GM12878 (cell line): Measurements from ENCODE around the gene USP35. TPM values are rescaled to one million over a fixed set of nuclear protein-coding genes. Genes with fewer than 3 reads are reported as not detected.

Experiments used
- ATAC-seq: fragments of 200-7000 bp; cut with Tn5 transposase; 3 replicates; pipeline ENCODE4 v1.9.1; 2020; ENCODE audit warnings: mild to moderate bottlenecking, moderate library complexity
- BruUV-seq: library from RNA; stranded (reverse); fragments of 400-500 nt; replicated peaks from 2 replicates; lab custom pipeline; 2021; lab: Mats Ljungman, UMichigan
- CTCF ChIA-PET: fragments of 300-600 bp; sonication (Branson Sonifier 250); formaldehyde crosslinking; extraction: SDS; loops from one replicate; lab custom pipeline; 2021; ENCODE audit warnings: inconsistent platforms; lab: Yijun Ruan, JAX
- POLR2A ChIA-PET: fragments of 350-600 bp; formaldehyde crosslinking; extraction: SDS; loops from one replicate; lab custom pipeline; 2021; ENCODE audit warnings: inconsistent platforms; lab: Charles Lee
- RAD21 ChIA-PET: fragments of 300-600 bp; sonication (Branson Sonifier 250); formaldehyde crosslinking; loops from one replicate; lab custom pipeline; 2023; ENCODE audit warnings: antibody characterized with exemption; ENCODE audit not compliant: unreplicated experiment; lab: Charles Lee
- SMC1A ChIA-PET: fragments of 300-600 bp; sonication (Branson Sonifier 250); formaldehyde crosslinking; loops from one replicate; lab custom pipeline; 2023; ENCODE audit not compliant: unreplicated experiment, uncharacterized antibody; lab: Charles Lee
- DNase-seq: peaks from one replicate; pipeline ENCODE4 v3.0.0-alpha.2; 2011; ENCODE audit warnings: low read depth, low spot score
- FAIRE-seq: peaks from 3 replicates; lab custom pipeline; 2011; peaks lifted over from hg19 to GRCh38; lab: Jason Lieb, UNC
- H2AFZ ChIP-seq: 2 replicates; pipeline ENCODE4 v1.6.0; 2011; ENCODE audit warnings: low read depth, low read length, control low read depth; ENCODE audit not compliant: control insufficient read depth
- H3K27ac ChIP-seq: 2 replicates; pipeline ENCODE4 v1.5.1; 2011; ENCODE audit warnings: control low read depth; ENCODE audit not compliant: control insufficient read depth, insufficient read depth
- H3K27me3 ChIP-seq, 2 experiments: replicated peaks in 1 of 2; 2 replicates each; pipeline versions ENCODE4 v1.6.0 to v1.6.1; 2011; ENCODE audit warnings: low read length in 1 of 2; ENCODE audit not compliant: control insufficient read depth in 2 of 2, insufficient read depth in 2 of 2
- H3K36me3 ChIP-seq, 2 experiments: 2 replicates each; pipeline ENCODE4 v1.5.1; 2011; ENCODE audit warnings: low read length in 1 of 2; ENCODE audit not compliant: control insufficient read depth in 2 of 2, insufficient read depth in 2 of 2
- H3K4me1 ChIP-seq: 2 replicates; pipeline ENCODE4 v1.6.1; 2011; ENCODE audit warnings: mild to moderate bottlenecking, low read length, moderate library complexity, mixed read lengths; ENCODE audit not compliant: control insufficient read depth, insufficient read depth
- H3K4me2 ChIP-seq: 2 replicates; pipeline ENCODE4 v1.6.0; 2011; ENCODE audit warnings: control low read depth; ENCODE audit not compliant: control insufficient read depth, insufficient read depth
- H3K4me3 ChIP-seq: fragments of 200-600 bp; sonication (generic); 2 replicates; pipeline ENCODE4 v1.5.1; 2016
- H3K79me2 ChIP-seq: 2 replicates; pipeline ENCODE4 v1.6.0; 2011; ENCODE audit warnings: low read length; ENCODE audit not compliant: control insufficient read depth, insufficient read depth
- H3K9ac ChIP-seq: 2 replicates; pipeline ENCODE4 v1.8.0; 2011; ENCODE audit warnings: low read length, control low read depth, mixed read lengths; ENCODE audit not compliant: control insufficient read depth, insufficient read depth
- H3K9me3 ChIP-seq: replicated peaks from 3 replicates; pipeline ENCODE4 v1.5.1; 2011; ENCODE audit warnings: mild to moderate bottlenecking, low read length; ENCODE audit not compliant: control insufficient read depth, insufficient read depth
- H4K20me1 ChIP-seq: 2 replicates; pipeline ENCODE4 v1.6.0; 2011; ENCODE audit not compliant: control insufficient read depth, insufficient read depth
- CREB1 ChIP-seq: IDR thresholded peaks from 2 replicates; pipeline ENCODE4 v1.6.1; 2012; ENCODE audit warnings: low read depth, mild to moderate bottlenecking, inconsistent platforms
- DPF2 ChIP-seq: fragments of 450-650 bp; IDR thresholded peaks from 2 replicates; pipeline ENCODE4 v1.6.1; 2017; ENCODE audit warnings: mild to moderate bottlenecking
- HDAC2 ChIP-seq: fragments of 200-600 bp; sonication (generic); IDR thresholded peaks from 2 replicates; pipeline ENCODE4 v1.6.1; 2017
- JUND ChIP-seq: IDR thresholded peaks from 2 replicates; pipeline ENCODE4 v1.6.1; 2012; ENCODE audit warnings: low read depth, mild to moderate bottlenecking, low read length, improper control_type of control experiment, moderate library complexity
- POLR2A ChIP-seq: IDR thresholded peaks from 2 replicates; pipeline ENCODE4 v1.6.1; 2011; ENCODE audit warnings: low read depth, mild to moderate bottlenecking, low read length
- SMARCA5 ChIP-seq: fragments of 450-650 bp; IDR thresholded peaks from 2 replicates; pipeline ENCODE4 v1.6.1; 2017; ENCODE audit warnings: mild to moderate bottlenecking
- WGBS: methylation state at CpG from one replicate; pipeline ENCODE4 v1.1.6; 2016; ENCODE audit warnings: low lambda C conversion rate; ENCODE audit not compliant: insufficient replicate concordance, insufficient coverage; ENCODE audit errors: missing lambda C conversion rate; 5-methylcytosine and 5-hydroxymethylcytosine counted together
- in situ Hi-C: fragments of 300-500 bp; cut with MboI; formaldehyde crosslinking; loops from 9 replicates; pipeline ENCODE4 v1.14.3; 2018; ENCODE audit warnings: mixed read lengths
- intact Hi-C: fragments of 100-400 bp; cut with micrococcal nuclease; formaldehyde crosslinking; loops from one replicate; pipeline ENCODE4 v1.14.2; 2022; ENCODE audit not compliant: unreplicated experiment
- polyA plus RNA-seq, 11 experiments: library from polyadenylated mRNA; depleted of rRNA in 4 of 11; unstranded in 6 of 11; stranded (reverse) in 5 of 11; fragments of >200 nt; fragmentation: Nextera tagmentation in 4 of 11; fragmentation: Illumina TruSeq in 1 of 11; extraction: Ambion mirVana in 4 of 11; extraction: Trizol in 1 of 11; gene quantifications; 1 replicate in 1 of 11; 2 replicates in 10 of 11; pipeline versions ENCODE4 v1.2.1 to v1.2.3, GENCODE V29; 2011 to 2016; ENCODE audit warnings: inconsistent platforms in 2 of 11, missing spikeins in 2 of 11, low read depth in 1 of 11
- total RNA-seq, 4 experiments: library from RNA; depleted of rRNA in 3 of 4; stranded (reverse); fragments of >200 nt in 3 of 4; fragmentation: Illumina TruSeq in 1 of 4; extraction: Trizol in 1 of 4; gene quantifications; 2 replicates each; pipeline versions ENCODE4 v1.2.1 to v1.2.3, GENCODE V29; 2013 to 2021
- TF ChIP-seq, protein P1 (sequence below): fragments of 450-650 bp; formaldehyde crosslinking; IDR thresholded peaks from 2 replicates; pipeline ENCODE4 v1.4.0; 2022; ENCODE audit warnings: mild to moderate bottlenecking, moderate library complexity

Gene USP35
- total and polyA plus RNA-seq, 10 of the 15 experiments (the other 5 are each of a cell fraction or from before 2014, with no cell fraction given) = 0.13 to 6.4 (median 3.1) TPM; not detected in 1

DNA sequence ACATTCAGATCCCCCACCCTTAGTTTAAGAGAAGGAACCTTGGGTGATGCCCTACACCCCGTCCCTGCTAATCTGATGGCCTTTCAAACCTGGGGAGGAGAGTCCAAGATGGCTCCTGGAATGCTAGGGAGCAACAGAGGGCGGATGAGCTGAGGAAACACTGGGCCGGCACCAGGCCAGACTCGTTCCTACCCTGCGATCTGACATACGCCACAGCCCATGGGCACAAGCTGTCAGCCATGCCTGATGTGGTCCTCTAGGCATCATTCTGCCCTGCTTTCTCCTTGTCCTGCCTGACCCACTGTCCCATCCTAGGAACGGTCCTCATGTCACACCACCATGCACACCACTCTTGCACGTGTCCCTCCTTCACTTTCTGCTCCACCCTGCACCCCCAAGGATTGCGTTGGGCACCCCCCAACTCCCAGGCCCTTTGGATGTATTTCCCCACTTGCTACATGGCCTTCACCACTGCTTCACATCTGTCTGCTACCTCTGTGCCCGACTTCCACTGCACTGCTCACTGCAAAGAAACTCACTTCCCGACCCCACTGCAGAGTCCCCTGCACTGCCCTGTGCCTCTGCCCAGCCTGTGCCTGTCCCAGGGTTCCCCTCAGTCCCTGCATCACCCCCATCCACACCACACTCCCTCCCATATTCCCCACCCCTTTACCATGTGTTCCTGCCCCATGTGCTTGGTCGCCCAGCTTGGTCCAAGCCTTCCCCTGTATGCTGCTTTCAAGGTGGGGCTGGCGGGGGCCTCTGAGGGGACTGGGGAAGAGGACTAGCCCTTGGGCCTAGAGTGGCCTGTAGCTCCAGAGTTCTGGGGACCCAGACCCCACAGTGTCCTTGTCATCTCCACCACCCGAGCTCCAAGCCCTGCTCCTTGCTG lies 29.2 kb downstream of the USP35 start:
- no peak overlapping the region for H3K27ac ChIP-seq
- in situ Hi-C loops = no loop called here
- 89% methylated on average over 14 of the region's 14 CpGs for WGBS
- TF ChIP-seq HDAC2 = no peak
- no peak for TF ChIP-seq JUND
- no peak for TF ChIP-seq SMARCA5
- no peak for TF ChIP-seq CREB1
- TF ChIP-seq POLR2A = no peak; the same call in 1 of the 2 replicates
- TF ChIP-seq DPF2 = no peak
- TF ChIP-seq, protein P1, sequence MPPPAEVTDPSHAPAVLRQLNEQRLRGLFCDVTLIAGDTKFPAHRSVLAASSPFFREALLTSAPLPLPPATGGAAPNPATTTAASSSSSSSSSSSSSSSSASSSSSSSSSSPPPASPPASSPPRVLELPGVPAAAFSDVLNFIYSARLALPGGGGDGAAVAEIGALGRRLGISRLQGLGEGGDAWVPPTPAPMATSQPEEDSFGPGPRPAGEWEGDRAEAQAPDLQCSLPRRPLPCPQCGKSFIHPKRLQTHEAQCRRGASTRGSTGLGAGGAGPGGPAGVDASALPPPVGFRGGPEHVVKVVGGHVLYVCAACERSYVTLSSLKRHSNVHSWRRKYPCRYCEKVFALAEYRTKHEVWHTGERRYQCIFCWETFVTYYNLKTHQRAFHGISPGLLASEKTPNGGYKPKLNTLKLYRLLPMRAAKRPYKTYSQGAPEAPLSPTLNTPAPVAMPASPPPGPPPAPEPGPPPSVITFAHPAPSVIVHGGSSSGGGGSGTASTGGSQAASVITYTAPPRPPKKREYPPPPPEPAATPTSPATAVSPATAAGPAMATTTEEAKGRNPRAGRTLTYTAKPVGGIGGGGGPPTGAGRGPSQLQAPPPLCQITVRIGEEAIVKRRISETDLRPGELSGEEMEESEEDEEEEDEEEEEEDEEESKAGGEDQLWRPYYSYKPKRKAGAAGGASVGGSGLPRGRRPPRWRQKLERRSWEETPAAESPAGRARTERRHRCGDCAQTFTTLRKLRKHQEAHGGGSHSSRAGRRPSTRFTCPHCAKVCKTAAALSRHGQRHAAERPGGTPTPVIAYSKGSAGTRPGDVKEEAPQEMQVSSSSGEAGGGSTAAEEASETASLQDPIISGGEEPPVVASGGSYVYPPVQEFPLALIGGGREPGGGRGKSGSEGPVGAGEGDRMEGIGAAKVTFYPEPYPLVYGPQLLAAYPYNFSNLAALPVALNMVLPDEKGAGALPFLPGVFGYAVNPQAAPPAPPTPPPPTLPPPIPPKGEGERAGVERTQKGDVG (CRISPR knock-in tag) = no peak
- ATAC-seq (no peak), FAIRE-seq (no peak), DNase-seq (no peak)
- SMC1A ChIA-PET = interaction anchor here (1.5 kb wide), 1 partner anchor 10 kb away, joined by 6 read pairs; no protein-coding TSS in a partner anchor
- no peaks in the 10 kb centered on the region for H3K27me3 ChIP-seq
- H3K9ac ChIP-seq = no peak overlapping the region
- CTCF ChIA-PET = interaction anchor here (1.4 to 1.5 kb wide), 2 partner anchors 10 to 200 kb away, joined by 3 to 6 read pairs; partner anchors contain the start of gene GAB2
- no peak overlapping the region for H3K4me3 ChIP-seq
- peaks cover 0 to 8% of the 10 kb centered on the region in 2 experiments; a peak in 2 of 4 replicates for H3K36me3 ChIP-seq
- no peak overlapping the region for H3K4me2 ChIP-seq
- no peaks in the 10 kb centered on the region for H3K79me2 ChIP-seq
- H2AFZ ChIP-seq = no peak overlapping the region
- peaks cover 17% of the 10 kb centered on the region for H3K4me1 ChIP-seq
- POLR2A ChIA-PET = no interaction called here
- H4K20me1 ChIP-seq = no peaks in the 10 kb centered on the region
- RAD21 ChIA-PET = interaction anchor here (1.3 kb wide), 1 partner anchor 10 kb away, joined by 3 read pairs; no protein-coding TSS in a partner anchor
- no TSS peak for BruUV-seq
- intact Hi-C loops = no loop called here
- no peaks in the 10 kb centered on the region for H3K9me3 ChIP-seq
